OCI-M2 (cell line): Measurements from ENCODE around the gene THRB.

Source experiments
- DNase-seq: peaks from one replicate; lab custom pipeline; 2025; ENCODE audit not compliant: unreplicated experiment; lab: John Stamatoyannopoulos, UW

The THRB gene

GRCh38 chr3:24154781-24155180, 339.9 kb downstream of the THRB start:
- no peak for DNase-seq

DNA sequence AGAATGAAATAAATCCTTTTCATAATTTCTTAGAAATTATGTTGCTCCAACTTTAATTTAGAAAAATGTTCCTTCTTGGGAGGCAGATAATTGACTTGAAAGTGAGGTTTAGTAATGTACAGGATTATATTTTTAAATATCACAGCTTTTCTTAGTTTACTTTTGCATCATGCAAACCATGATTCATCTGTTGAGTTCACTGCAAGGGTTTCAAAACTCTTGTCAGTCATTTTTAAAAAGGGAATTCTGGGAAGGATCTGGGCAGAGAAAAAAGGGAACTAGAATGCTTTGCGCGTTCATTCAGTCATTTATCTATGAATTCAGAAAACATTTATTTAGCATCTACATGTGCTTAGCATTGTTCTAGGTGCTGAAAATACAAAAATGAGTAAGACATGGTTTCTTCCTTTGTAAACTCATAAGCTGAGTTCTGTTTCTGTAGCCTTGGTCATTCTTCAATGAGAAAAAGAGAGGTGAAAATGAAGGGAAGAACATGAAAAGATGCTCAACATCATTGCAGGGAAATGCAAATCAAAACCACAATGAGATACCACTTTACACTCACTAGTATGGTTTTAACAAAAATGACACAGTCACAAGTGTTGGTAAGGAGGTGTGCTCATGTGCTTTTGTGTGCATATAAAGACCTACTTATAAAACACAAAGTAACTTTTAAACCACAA, 340.5 kb downstream of the THRB start:
- DNase-seq: no peak

GRCh38 chr3:24151594-24151993, 343.1 kb downstream of the THRB start:
- DNase-seq: no peak

DNA sequence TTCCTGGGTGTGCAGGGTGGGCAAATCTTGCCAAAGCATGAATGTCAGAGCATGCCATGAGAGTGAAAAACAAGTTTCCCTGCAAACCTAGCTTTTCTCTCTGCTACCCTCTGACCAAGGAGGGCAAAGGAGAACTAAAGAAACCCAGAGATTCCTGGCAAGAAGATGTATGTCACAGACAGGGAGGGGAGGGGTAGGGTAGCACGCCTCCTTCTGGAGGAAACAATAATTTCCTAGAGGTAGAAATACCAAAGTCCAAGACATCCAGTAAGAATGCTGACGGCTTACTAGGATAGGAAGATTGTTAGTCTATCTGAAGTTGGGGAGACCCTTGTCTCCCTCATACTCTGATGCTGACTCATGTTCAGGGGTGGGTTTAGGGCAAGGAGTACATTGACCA, 345.6 kb downstream of the THRB start:
- no peak for DNase-seq

DNA sequence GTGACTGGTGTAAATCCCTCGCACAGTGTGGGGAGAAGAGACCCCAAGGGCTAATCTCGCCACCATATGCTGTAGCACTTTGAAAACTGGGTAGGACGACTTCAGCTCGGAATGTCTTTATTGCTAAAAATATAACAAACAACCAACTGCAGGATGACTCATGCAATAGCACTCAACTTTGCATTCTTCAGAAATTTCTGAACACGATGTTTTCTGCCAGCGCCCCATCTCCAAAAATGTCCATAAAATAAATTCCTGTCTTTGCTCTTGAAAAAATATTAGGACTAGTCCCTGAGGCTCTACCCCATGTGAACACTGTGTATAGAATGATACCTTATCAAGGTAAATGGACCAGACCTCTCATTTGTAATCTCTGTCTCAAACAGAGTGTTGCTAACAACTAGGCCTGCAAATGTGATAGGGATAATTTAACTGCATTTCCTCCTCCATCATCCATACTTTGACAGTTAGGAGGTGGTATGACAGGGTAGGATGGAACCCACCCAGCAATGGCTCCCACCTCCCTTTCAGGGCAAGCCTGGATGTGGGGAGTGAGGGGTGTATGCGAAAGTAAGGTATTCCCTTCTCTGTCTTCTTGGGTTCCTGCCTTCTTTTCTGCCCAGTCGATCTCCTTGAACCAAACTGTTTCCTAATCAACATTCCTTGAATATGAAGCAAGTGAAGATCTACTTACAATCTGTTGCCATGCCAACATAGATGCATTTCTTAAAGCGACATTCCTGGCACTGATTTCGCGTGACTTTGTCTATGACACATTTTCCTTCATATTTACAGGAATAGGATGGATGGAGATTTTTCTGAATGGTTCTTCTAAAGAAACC, 348.4 kb downstream of the THRB start:
- DNase-seq: no peak

GRCh38 chr3:24145481-24145880, 349.2 kb downstream of the THRB start:
- no peak for DNase-seq

DNA sequence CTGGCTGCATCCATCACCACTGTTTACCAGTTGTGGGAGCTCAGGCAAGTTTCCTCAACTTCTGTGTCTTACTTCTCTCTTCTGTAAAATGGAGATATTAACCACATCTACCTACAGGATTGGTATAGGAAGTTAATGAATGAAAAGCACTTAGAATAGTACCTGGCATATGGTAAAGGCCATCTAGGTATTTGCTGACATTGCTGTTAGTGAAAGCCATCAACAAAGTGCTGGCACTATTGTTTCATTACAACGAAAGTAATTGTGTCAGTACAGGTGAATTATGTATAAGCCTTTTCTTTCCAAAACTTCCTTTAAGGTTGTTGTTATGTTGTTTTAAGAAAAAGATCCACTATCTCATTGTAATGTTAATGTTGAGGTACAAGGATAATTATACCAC, 352.5 kb downstream of the THRB start:
- no peak for DNase-seq

DNA sequence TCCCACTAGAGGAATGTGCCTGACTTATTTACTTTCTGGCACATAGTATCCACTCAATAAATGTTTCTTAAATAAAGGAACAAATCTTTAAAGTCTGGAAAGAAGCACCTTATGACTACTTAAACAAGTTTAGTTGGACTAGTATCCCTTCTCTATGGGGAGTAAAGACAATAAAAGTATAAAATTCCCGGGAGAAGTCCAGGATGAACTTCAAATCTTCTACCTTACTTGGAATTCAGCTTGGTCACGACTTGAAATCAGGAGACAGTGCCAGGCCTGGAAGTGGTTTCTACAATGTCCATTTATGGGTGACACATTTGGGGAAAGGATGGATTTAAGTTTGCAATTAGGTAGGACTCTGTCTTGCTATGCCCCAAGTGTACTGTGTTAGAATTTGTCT, 353.1 kb downstream of the THRB start:
- no peak for DNase-seq

- no peak for DNase-seq
Measured at GRCh38 chr3:24139463-24140412, 354.9 kb downstream of the THRB start.

GRCh38 chr3:24138876-24139256, 355.8 kb downstream of the THRB start:
- DNase-seq: no peak

DNA sequence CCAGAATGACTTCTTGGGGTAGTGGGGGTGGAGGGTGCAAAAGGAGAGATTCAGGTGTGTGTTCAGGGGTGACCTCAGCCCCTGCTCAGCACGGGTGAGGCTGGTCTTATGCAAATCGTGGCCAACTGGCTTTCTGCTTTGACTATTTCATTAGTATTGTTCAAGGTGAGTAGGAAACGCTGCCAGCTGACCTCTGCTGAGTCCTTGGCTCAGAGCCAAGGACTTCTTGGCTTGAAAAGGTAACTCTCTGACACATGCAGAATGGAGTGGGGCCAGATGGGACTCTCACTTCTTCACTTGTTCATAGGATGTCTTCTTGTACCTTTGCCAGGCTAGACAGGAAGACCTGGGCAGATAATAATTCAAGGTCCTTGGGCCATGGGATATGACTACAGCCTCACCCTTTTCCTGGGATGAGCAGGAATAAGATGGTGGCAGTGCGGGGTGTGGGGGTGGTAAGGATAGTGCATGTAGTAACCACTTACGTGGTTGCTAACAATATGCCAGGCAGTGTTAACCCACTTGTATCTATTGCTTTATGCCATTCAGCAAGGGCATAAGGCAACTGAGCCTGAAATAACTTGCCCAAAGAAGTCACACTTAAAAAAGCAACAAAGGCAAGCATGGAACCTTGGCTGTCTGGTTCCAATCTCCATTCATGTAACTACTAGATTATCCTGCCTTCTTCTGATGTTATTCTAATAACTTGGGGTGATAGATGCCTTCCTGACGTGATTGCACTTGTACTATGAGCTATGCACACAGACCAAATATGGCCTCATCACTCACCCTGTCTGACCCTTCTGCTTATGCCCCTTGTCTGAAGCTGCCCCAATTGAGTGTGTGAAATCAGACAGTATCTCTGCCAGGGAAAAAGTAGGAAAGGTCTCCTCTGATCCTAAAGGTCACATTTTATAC, 356.4 kb downstream of the THRB start:
- no peak for DNase-seq

- no peak for DNase-seq
Measured at GRCh38 chr3:24137334-24137733, 357.3 kb downstream of the THRB start.

GRCh38 chr3:24136624-24137310, 357.9 kb downstream of the THRB start:
- no peak for DNase-seq

DNA sequence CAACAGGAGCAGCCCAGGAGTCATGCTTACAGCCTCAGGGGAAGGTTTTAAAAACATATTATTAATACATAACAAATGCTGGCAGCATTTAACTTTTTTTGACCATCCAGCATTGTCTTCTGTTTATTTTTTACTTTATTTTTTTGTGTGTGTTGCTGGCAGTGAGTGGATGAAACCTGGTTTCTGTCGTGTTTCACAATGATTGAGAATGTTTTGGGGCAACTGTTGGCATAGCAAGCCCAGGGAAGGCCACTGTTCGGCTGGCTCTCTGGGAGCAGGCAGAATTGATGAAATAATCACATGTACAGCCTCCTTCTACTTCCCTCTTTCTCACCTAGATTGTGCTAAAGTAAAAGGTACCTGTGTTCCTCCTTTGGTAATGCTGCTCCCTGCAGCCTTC, 359.4 kb downstream of the THRB start:
- DNase-seq: no peak

DNA sequence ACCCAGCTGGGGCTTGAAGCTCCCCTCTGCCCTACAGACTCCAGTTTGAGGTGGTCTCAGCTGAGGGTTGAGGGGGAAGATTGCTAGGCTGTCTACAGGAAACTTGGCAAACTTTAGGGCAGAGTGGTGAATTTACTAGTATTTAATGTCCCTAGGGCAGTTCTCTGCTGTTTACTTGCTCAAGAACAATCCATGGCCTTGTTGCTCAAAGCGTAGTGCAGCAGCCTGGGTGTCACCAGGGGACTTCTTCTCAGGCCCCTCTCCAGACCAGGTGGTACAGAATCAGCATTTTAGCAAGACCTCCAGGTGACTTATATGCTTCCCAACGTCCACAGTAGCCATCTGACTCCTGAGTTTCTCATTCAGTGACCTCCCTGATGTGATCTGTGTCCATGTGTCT, 360.7 kb downstream of the THRB start:
- DNase-seq: no peak

DNA sequence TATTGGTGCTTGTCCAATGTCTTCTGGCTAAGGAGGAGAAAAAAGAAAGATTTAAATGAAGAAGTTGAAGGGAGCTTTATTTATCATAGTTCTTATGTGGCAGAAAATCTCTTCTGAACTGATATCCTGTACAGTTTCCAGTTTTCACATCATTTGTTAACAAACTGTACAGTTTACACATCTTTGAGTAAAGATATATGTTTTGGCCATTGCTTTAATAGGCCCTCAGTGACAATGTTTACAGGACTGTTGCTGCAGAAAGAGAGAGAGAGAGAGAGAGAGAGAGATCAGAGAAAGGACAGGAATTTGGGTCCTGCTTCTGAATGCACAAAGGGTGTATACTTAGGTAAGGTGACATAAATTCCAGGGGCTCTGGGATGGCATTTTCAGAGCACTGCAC, 361.2 kb downstream of the THRB start:
- no peak for DNase-seq

DNA sequence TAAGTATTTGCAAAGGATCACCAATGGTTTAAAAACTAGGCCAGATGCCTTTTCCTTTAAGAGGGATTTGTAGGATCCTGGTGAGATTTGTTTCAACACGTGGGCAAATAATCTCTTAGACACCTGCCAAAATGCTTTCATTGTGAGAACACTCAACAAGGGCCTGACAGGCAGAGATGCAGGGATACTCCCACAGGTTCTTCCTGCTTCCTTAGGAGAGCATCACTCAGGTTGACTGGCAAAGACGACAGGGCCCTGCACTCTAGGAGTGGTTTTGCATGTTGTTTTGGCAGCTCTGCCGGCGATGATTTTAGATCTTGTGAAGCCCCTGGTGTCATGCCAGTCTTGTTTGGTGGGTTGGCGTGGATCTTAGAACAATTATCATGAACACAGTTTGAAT, 365.1 kb downstream of the THRB start:
- no peak for DNase-seq

DNA sequence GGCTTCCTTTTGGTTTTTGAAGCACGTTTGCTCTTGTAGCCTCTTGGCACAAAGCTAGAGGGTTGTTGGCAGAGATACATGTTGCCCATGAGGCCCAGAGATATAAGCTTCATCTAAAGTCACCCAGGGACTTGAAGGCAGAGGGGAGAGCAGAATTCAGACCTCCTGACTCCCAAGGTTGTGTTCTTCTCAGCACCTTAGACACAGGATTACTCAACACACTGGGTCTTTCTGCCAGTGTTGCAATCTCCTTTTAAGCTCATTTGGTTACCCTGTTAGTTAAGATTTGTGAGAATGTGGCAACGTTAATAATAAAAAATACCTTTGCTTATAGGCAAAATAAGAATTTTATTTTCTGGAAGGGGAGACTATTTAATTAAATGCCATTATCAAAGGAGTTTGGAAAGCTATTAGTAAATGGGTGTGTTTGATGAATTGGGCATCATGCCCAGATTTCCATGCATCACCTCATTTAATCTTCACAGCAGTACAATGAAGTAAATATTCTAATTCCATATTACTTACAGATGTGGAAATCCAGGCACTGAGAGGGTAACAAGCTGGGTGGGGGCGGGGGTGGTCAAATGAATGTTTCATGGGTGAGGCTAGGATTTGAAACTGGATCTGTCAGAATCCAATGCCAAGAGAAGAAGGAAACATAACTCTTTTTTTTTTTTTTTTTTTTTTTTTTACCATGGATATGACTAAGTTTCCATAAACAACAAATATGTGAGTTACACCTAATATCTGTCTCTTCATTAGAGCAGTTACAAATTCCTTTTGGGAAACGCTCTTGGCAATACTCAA, 366.2 kb downstream of the THRB start:
- DNase-seq: no peak

GRCh38 chr3:24123596-24123995, 371.1 kb downstream of the THRB start:
- DNase-seq: no peak
